Dedifferentiated amniotic fluid mesenchymal stem cell (primary cell): Measurements from ENCODE around the gene IL10.
"Not testable (repeated sequence)": the region's sequence is repeated elsewhere in the genome, so short reads cannot be mapped to it uniquely, and the experiment has no call there.

Source experiments
- DNase-seq: peaks from one replicate; pipeline ENCODE4 v3.0.0-alpha.2; 2016; ENCODE audit errors: extremely low spot score

Gene IL10

GRCh38 chr1:206765771-206766170 is 6.5 kb downstream of the IL10 start:
- not testable (repeated sequence) for DNase-seq

GRCh38 chr1:206762741-206763364 is 9.4 kb downstream of the IL10 start:
- not testable (repeated sequence) for DNase-seq

GRCh38 chr1:206761159-206761768 is 11.0 kb downstream of the IL10 start:
- no peak for DNase-seq

- no peak for DNase-seq
Observed at GRCh38 chr1:206760590-206760989, 11.7 kb downstream of the IL10 start.

GRCh38 chr1:206757524-206758266 is 14.6 kb downstream of the IL10 start:
- DNase-seq: no peak

- DNase-seq: peak; percentile 30
Observed at GRCh38 chr1:206754011-206754410, 18.3 kb downstream of the IL10 start.

GRCh38 chr1:206753141-206753540 is 19.2 kb downstream of the IL10 start:
- DNase-seq: no peak

GRCh38 chr1:206752481-206752880 is 19.8 kb downstream of the IL10 start:
- no peak for DNase-seq

- DNase-seq: no peak
Observed at GRCh38 chr1:206751891-206752290, 20.4 kb downstream of the IL10 start.

- no peak for DNase-seq
Observed at GRCh38 chr1:206748348-206749030, 23.8 kb downstream of the IL10 start.

GRCh38 chr1:206745301-206745700 is 27.0 kb downstream of the IL10 start:
- DNase-seq: no peak

- DNase-seq: no peak
Observed at GRCh38 chr1:206744683-206745082, 27.6 kb downstream of the IL10 start.

GRCh38 chr1:206742719-206743383 is 29.4 kb downstream of the IL10 start:
- no peak for DNase-seq

- no peak for DNase-seq
Observed at GRCh38 chr1:206741142-206741701, 31.1 kb downstream of the IL10 start.

GRCh38 chr1:206739411-206740076 is 32.8 kb downstream of the IL10 start:
- DNase-seq: no peak

- DNase-seq: no peak
Observed at GRCh38 chr1:206738370-206739366, 33.6 kb downstream of the IL10 start.

- DNase-seq: no peak
Observed at GRCh38 chr1:206737729-206738201, 34.5 kb downstream of the IL10 start.

- DNase-seq: no peak
Observed at GRCh38 chr1:206736878-206737728, 35.2 kb downstream of the IL10 start.

GRCh38 chr1:206735553-206736031 is 36.7 kb downstream of the IL10 start:
- no peak for DNase-seq
